HepG2 (cell line): ENCODE results near the gene PHACTR1. TPM values are rescaled to one million over a fixed set of nuclear protein-coding genes. Genes with fewer than 3 reads are reported as not detected.

Source experiments
- ATAC-seq: fragments of 200-7000 bp; cut with Tn5 transposase; 3 replicates; pipeline ENCODE4 v1.9.1; 2020; ENCODE audit warnings: mild to moderate bottlenecking, moderate library complexity
- BruUV-seq: library from RNA; stranded (reverse); fragments of 400-500 nt; replicated peaks from 2 replicates; lab custom pipeline; 2021; lab: Mats Ljungman, UMichigan
- CTCF ChIA-PET: fragments of 300-600 bp; formaldehyde crosslinking; extraction: SDS; loops from one replicate; lab custom pipeline; 2021; ENCODE audit warnings: low total read pairs, inconsistent platforms, low intra/inter-chr PET ratio; lab: Yijun Ruan, JAX
- POLR2A ChIA-PET: fragments of 350-600 bp; sonication (Branson Sonifier 250); formaldehyde crosslinking; loops from one replicate; lab custom pipeline; 2020; ENCODE audit warnings: antibody characterized with exemption, inconsistent platforms; lab: Yijun Ruan, JAX
- DNase-seq: peaks from one replicate; pipeline ENCODE4 v3.0.0-alpha.2; 2015; ENCODE audit warnings: low spot score
- FAIRE-seq: peaks from 3 replicates; lab custom pipeline; 2011; peaks lifted over from hg19 to GRCh38; lab: Jason Lieb, UNC
- H2AFZ ChIP-seq: one replicate; pipeline ENCODE4 v1.6.1; 2011; ENCODE audit warnings: low read length, inconsistent platforms
- H3K27ac ChIP-seq: fragments of 300-600 bp; 3 replicates; pipeline ENCODE4 v1.8.0; 2011; ENCODE audit warnings: mixed run types, mild to moderate bottlenecking, mixed read lengths, low read length, inconsistent platforms; ENCODE audit not compliant: insufficient read depth; ENCODE audit errors: extremely low read length
- H3K27me3 ChIP-seq, 2 experiments: fragments of 200-600 bp in 1 of 2; 2 replicates in 1 of 2; 3 replicates in 1 of 2; pipeline versions ENCODE4 v1.6.0 to v1.8.0; 2011; ENCODE audit warnings: low read length in 2 of 2, mild to moderate bottlenecking in 2 of 2, moderate library complexity in 2 of 2, inconsistent platforms in 1 of 2; ENCODE audit not compliant: insufficient read depth in 2 of 2, control insufficient read depth in 1 of 2
- H3K36me3 ChIP-seq, 2 experiments: fragments of 200-600 bp in 1 of 2; replicated peaks in 1 of 2; 2 replicates in 1 of 2; 3 replicates in 1 of 2; pipeline versions ENCODE4 v1.5.1 to v1.8.0; 2011; ENCODE audit warnings: low read length in 2 of 2, inconsistent platforms in 1 of 2; ENCODE audit not compliant: insufficient read depth in 2 of 2, control insufficient read depth in 1 of 2
- H3K4me1 ChIP-seq: 2 replicates; pipeline ENCODE4 v1.5.1; 2012; ENCODE audit warnings: low read length, inconsistent platforms; ENCODE audit not compliant: insufficient read depth
- H3K4me2 ChIP-seq: 2 replicates; pipeline ENCODE4 v1.6.0; 2011; ENCODE audit warnings: low read depth, low read length, inconsistent platforms
- H3K4me3 ChIP-seq, 3 experiments: fragments of 200-600 bp in 1 of 3; sonication (generic), shearing (Covaris generic) in 1 of 3; replicated peaks in 1 of 3; 2 replicates each; pipeline ENCODE4 v1.5.1; 2011 to 2016; ENCODE audit warnings: low read length in 3 of 3, inconsistent platforms in 2 of 3, low read depth in 2 of 3, mild to moderate bottlenecking in 2 of 3, control low read depth in 1 of 3, mixed read lengths in 1 of 3; ENCODE audit not compliant: insufficient read depth in 1 of 3
- H3K79me2 ChIP-seq: one replicate; pipeline ENCODE4 v1.6.1; 2011; ENCODE audit warnings: low read length, inconsistent platforms; ENCODE audit not compliant: insufficient read depth
- H3K9ac ChIP-seq: 2 replicates; pipeline ENCODE4 v1.6.0; 2011; ENCODE audit warnings: mild to moderate bottlenecking, low read depth, low read length, inconsistent platforms; ENCODE audit not compliant: insufficient read depth
- H3K9me3 ChIP-seq: 2 replicates; pipeline ENCODE4 v1.5.1; 2012; ENCODE audit warnings: mild to moderate bottlenecking, low read length
- H4K20me1 ChIP-seq: 2 replicates; pipeline ENCODE4 v1.6.0; 2011; ENCODE audit warnings: inconsistent platforms, mild to moderate bottlenecking, low read length, moderate library complexity; ENCODE audit not compliant: insufficient read depth
- ATRX ChIP-seq: sonication (generic); formaldehyde crosslinking; IDR thresholded peaks from 2 replicates; pipeline ENCODE4 v1.4.0; 2020; ENCODE audit warnings: missing genetic modification reagents, borderline replicate concordance
- CENPT ChIP-seq: sonication (generic); formaldehyde crosslinking; IDR thresholded peaks from 2 replicates; pipeline ENCODE4 v1.8.0; 2022; ENCODE audit warnings: low read depth, mild to moderate bottlenecking, moderate library complexity, missing genetic modification reagents
- EZH2 ChIP-seq: conservative IDR thresholded peaks from 2 replicates; pipeline ENCODE4 v1.6.1; 2012; ENCODE audit warnings: mild to moderate bottlenecking, low read depth, low read length, moderate library complexity
- GATAD2A ChIP-seq: IDR thresholded peaks from 2 replicates; pipeline ENCODE4 v1.6.1; 2016
- IKZF1 ChIP-seq: fragments of 450-650 bp; IDR thresholded peaks from 2 replicates; pipeline ENCODE4 v1.7.1; 2016
- KDM5A ChIP-seq: fragments of 200-600 bp; sonication (generic); IDR thresholded peaks from 2 replicates; pipeline ENCODE4 v1.7.0; 2018; ENCODE audit warnings: antibody characterized with exemption, mild to moderate bottlenecking, low read length, borderline replicate concordance
- MBNL3 ChIP-seq: fragments of 250-450 bp; sonication (Bioruptor Pico); conservative IDR thresholded peaks from 2 replicates; pipeline ENCODE4 v1.8.0; 2022; ENCODE audit warnings: mild to moderate bottlenecking, inconsistent platforms
- MXI1 ChIP-seq: IDR thresholded peaks from 3 replicates; pipeline ENCODE4 v1.6.1; 2012; ENCODE audit warnings: low read depth, low read length, inconsistent platforms, borderline replicate concordance
- MYNN ChIP-seq: sonication (generic); formaldehyde crosslinking; IDR thresholded peaks from 2 replicates; pipeline ENCODE4 v1.4.0; 2020; ENCODE audit warnings: mild to moderate bottlenecking, low read depth, missing genetic modification reagents
- NAIF1 ChIP-seq: sonication (generic); formaldehyde crosslinking; IDR thresholded peaks from 2 replicates; pipeline ENCODE4 v1.5.0; 2020; ENCODE audit warnings: mild to moderate bottlenecking, missing genetic modification reagents, borderline replicate concordance
- NFE2 ChIP-seq: sonication (generic); formaldehyde crosslinking; IDR thresholded peaks from 2 replicates; pipeline ENCODE4 v1.4.0; 2020; ENCODE audit warnings: missing genetic modification reagents
- NFRKB ChIP-seq: fragments of 450-650 bp; IDR thresholded peaks from 2 replicates; pipeline ENCODE4 v1.6.1; 2017
- RBM22 ChIP-seq: fragments of 200-400 bp; formaldehyde crosslinking; optimal IDR thresholded peaks from 2 replicates; pipeline ENCODE3; 2017; ENCODE audit warnings: mild to moderate bottlenecking, low read length, moderate library complexity
- REL ChIP-seq: sonication (generic); formaldehyde crosslinking; conservative IDR thresholded peaks from 2 replicates; pipeline ENCODE4 v1.8.0; 2022; ENCODE audit warnings: mild to moderate bottlenecking, missing genetic modification reagents, moderate library complexity
- ZC3H13 ChIP-seq: sonication (generic); formaldehyde crosslinking; IDR thresholded peaks from 2 replicates; pipeline ENCODE4 v1.8.1; 2023; ENCODE audit warnings: mild to moderate bottlenecking, missing genetic modification reagents, moderate library complexity
- ZNF160 ChIP-seq: sonication (generic); formaldehyde crosslinking; IDR thresholded peaks from 2 replicates; pipeline ENCODE4 v1.8.0; 2022; ENCODE audit warnings: mild to moderate bottlenecking, inconsistent platforms, missing genetic modification reagents
- ZNF17 ChIP-seq: sonication (generic); formaldehyde crosslinking; IDR thresholded peaks from 2 replicates; pipeline ENCODE4 v1.5.0; 2020; ENCODE audit warnings: mild to moderate bottlenecking, missing genetic modification reagents
- ZNF234 ChIP-seq: sonication (generic); formaldehyde crosslinking; conservative IDR thresholded peaks from 2 replicates; pipeline ENCODE4 v1.5.1; 2020; ENCODE audit warnings: mild to moderate bottlenecking, missing genetic modification reagents
- ZNF235 ChIP-seq: sonication (generic); formaldehyde crosslinking; IDR thresholded peaks from 2 replicates; pipeline ENCODE4 v1.8.1; 2023; ENCODE audit warnings: mild to moderate bottlenecking, missing genetic modification reagents, borderline replicate concordance
- ZNF451 ChIP-seq: sonication (generic); formaldehyde crosslinking; IDR thresholded peaks from 2 replicates; pipeline ENCODE4 v1.5.0; 2020; ENCODE audit warnings: mild to moderate bottlenecking, missing genetic modification reagents
- ZNF772 ChIP-seq: sonication (generic); formaldehyde crosslinking; IDR thresholded peaks from 2 replicates; pipeline ENCODE4 v1.5.0; 2020; ENCODE audit warnings: mild to moderate bottlenecking, missing genetic modification reagents
- whole genome bisulfite sequencing: methylation state at CpG from one replicate; pipeline ENCODE4 v1.1.6; 2017; ENCODE audit warnings: low lambda C conversion rate; 5-methylcytosine and 5-hydroxymethylcytosine counted together
- in situ Hi-C: cut with HindIII; loops from 2 replicates; pipeline ENCODE4 v1.10.0; 2017; ENCODE audit warnings: low pct_unique_long_range_greater_than_20kb; ENCODE audit not compliant: extremely low pct_ligation_motif_present
- intact Hi-C: fragments of 100-400 bp; cut with micrococcal nuclease; formaldehyde crosslinking; loops from one replicate; pipeline ENCODE4 v1.10.0; 2022; ENCODE audit not compliant: unreplicated experiment
- polyA plus RNA-seq, 8 experiments: library from polyadenylated mRNA; depleted of rRNA in 3 of 8; stranded (reverse) in 7 of 8; unstranded in 1 of 8; fragments of >200 nt; fragmentation: Illumina TruSeq in 4 of 8; extraction: Trizol in 4 of 8; gene quantifications; 2 replicates each; pipeline versions ENCODE4 v1.2.1 to v1.2.3, GENCODE V29; 2011 to 2016; ENCODE audit warnings: low read depth in 4 of 8, missing spikeins in 1 of 8, mixed read lengths in 1 of 8; ENCODE audit not compliant: insufficient read depth in 1 of 8
- total RNA-seq, 5 experiments: library from RNA; depleted of rRNA; stranded (reverse); fragments of >200 nt; fragmentation: Illumina TruSeq; extraction: Trizol; gene quantifications; 2 replicates each; pipeline ENCODE4 v1.2.3, GENCODE V29; 2016; ENCODE audit warnings: low read depth in 1 of 5
- TF ChIP-seq, protein P1 (sequence below): sonication (generic); formaldehyde crosslinking; IDR thresholded peaks from 2 replicates; pipeline ENCODE4 v1.8.1; 2023; ENCODE audit warnings: mild to moderate bottlenecking, missing genetic modification reagents
- TF ChIP-seq, protein P2 (sequence below): sonication (generic); formaldehyde crosslinking; IDR thresholded peaks from 2 replicates; pipeline ENCODE4 v1.4.0; 2020; ENCODE audit warnings: missing genetic modification reagents

Gene PHACTR1
- total and polyA plus RNA-seq, 2 of the 13 experiments (the other 11 are each of a cell fraction or from before 2014, with no cell fraction given), result 0.09 TPM; not detected in 1

DNA sequence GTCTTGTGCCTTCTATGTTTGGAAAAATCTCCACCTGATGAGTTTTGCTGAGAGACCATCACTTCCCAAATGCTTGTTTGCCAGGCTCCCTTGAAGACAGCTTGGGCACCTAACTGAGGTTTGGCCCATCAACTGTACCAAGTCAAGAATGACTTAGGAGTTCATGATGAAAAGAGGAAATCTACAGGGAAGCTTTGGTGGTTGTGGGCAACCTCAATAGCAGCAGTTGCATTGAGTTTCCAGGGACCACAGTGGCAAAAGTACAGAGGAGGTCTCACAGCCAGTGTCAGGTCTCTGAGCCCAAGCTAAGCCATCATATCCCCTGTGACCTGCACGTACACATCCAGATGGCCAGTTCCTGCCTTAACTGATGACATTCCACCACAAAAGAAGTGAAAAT lies 49.7 kb upstream of the PHACTR1 start (continued):
- TF ChIP-seq, protein P1, sequence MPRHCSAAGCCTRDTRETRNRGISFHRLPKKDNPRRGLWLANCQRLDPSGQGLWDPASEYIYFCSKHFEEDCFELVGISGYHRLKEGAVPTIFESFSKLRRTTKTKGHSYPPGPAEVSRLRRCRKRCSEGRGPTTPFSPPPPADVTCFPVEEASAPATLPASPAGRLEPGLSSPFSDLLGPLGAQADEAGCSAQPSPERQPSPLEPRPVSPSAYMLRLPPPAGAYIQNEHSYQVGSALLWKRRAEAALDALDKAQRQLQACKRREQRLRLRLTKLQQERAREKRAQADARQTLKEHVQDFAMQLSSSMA (CRISPR knock-in tag), result no peak
- TF ChIP-seq MBNL3 (CRISPR knock-in tag) (no peak), KDM5A (no peak)

DNA sequence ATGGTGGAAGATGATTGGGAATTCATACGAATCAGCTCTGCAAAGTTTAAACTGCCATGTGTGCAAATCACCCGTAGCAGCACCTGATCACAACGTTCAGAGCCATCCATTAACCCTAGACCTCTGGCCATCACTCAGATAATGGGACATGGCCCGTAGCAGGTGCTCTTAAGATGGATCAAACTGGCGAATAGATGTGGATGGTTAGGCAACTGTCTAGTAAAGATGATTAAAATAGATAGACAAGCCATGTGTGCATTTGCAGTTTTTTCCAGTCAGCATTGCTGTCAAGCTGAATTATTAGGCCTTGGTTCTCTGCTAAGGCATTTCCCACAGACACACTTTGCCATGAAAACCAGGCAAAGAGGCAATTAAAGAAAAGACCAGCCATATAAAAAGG lies 40.6 kb upstream of the PHACTR1 start:
- Histone ChIP-seq H3K36me3 (no peaks in the 10 kb centered on the region), H3K4me2 (no peak overlapping the region), H3K4me1 (no peaks in the 10 kb centered on the region), H4K20me1 (no peaks in the 10 kb centered on the region), H3K27ac (no peak overlapping the region), H3K9ac (no peak overlapping the region), H3K27me3 (peaks cover 0 to 9% of the 10 kb centered on the region in 2 experiments; a peak in 2 of 5 replicates), H3K4me3 (no peak overlapping the region), H3K9me3 (no peaks in the 10 kb centered on the region), H3K79me2 (no peaks in the 10 kb centered on the region), H2AFZ (no peak overlapping the region)
- FAIRE-seq, result no peak
- TF ChIP-seq ZNF772 (CRISPR knock-in tag) (no peak), REL (CRISPR knock-in tag) (no peak), NFRKB (no peak), ZC3H13 (CRISPR knock-in tag) (no peak), ZNF160 (CRISPR knock-in tag) (no peak), ZNF17 (CRISPR knock-in tag) (no peak), RBM22 (no peak), ZNF235 (no peak), IKZF1 (no peak), NFE2 (CRISPR knock-in tag) (no peak), ATRX (no peak), MYNN (CRISPR knock-in tag) (no peak), NAIF1 (CRISPR knock-in tag) (no peak), EZH2 (no peak), GATAD2A (no peak), ZNF234 (CRISPR knock-in tag) (no peak), MXI1 (no peak), ZNF451 (no peak), CENPT (no peak)
- TF ChIP-seq, protein P2, sequence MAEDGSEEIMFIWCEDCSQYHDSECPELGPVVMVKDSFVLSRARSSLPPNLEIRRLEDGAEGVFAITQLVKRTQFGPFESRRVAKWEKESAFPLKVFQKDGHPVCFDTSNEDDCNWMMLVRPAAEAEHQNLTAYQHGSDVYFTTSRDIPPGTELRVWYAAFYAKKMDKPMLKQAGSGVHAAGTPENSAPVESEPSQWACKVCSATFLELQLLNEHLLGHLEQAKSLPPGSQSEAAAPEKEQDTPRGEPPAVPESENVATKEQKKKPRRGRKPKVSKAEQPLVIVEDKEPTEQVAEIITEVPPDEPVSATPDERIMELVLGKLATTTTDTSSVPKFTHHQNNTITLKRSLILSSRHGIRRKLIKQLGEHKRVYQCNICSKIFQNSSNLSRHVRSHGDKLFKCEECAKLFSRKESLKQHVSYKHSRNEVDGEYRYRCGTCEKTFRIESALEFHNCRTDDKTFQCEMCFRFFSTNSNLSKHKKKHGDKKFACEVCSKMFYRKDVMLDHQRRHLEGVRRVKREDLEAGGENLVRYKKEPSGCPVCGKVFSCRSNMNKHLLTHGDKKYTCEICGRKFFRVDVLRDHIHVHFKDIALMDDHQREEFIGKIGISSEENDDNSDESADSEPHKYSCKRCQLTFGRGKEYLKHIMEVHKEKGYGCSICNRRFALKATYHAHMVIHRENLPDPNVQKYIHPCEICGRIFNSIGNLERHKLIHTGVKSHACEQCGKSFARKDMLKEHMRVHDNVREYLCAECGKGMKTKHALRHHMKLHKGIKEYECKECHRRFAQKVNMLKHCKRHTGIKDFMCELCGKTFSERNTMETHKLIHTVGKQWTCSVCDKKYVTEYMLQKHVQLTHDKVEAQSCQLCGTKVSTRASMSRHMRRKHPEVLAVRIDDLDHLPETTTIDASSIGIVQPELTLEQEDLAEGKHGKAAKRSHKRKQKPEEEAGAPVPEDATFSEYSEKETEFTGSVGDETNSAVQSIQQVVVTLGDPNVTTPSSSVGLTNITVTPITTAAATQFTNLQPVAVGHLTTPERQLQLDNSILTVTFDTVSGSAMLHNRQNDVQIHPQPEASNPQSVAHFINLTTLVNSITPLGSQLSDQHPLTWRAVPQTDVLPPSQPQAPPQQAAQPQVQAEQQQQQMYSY (CRISPR knock-in tag), result no peak
- POLR2A ChIA-PET, result no interaction called here
- CTCF ChIA-PET, result no interaction called here
- intact Hi-C loops (no loop called here), in situ Hi-C loops (no loop called here)
- BruUV-seq, result no TSS peak
- DNase-seq, result no peak
- WGBS, result 11% methylated on average over 5 of the region's 5 CpGs
- ATAC-seq, result no peak
